Pancreas (tissue), 10 donors: ENCODE measurements around the gene ZNF26. TPM values are rescaled to one million over a fixed set of nuclear protein-coding genes. Genes with fewer than 3 reads are reported as not detected.

ENCODE experiments used
- ATAC-seq, 4 donors: fragments of 200-7000 bp; cut with Tn5 transposase; one replicate each; pipeline versions ENCODE4 v1.8.0 to v1.9.1; 2020; ENCODE audit warnings: mild to moderate bottlenecking in 4 of 4, moderate library complexity in 4 of 4
- DNase-seq, 6 donors: peaks; one replicate each; pipeline ENCODE4 v3.0.0-alpha.2; 2020
- FAIRE-seq: peaks from 2 replicates; lab custom pipeline; 2012; peaks lifted over from hg19 to GRCh38; lab: Jason Lieb, UNC
- H3K27ac ChIP-seq, 4 donors: fragments of 200-600 bp; sonication (generic); 1 replicate in 3 of 4; 2 replicates in 1 of 4; pipeline versions ENCODE4 v1.5.0 to v1.8.0; 2020
- H3K27me3 ChIP-seq, 4 donors: fragments of 200-600 bp; one replicate each; pipeline ENCODE4 v1.8.0; 2021
- H3K36me3 ChIP-seq, 3 donors: fragments of 200-600 bp; sonication (generic) in 1 of 3; one replicate each; pipeline versions ENCODE4 v1.5.0 to v1.8.0; 2020 to 2021
- H3K4me1 ChIP-seq, 3 donors: fragments of 200-600 bp; one replicate each; pipeline ENCODE4 v1.8.0; 2021
- H3K4me3 ChIP-seq, 4 donors: fragments of 200-600 bp; sonication (generic) in 2 of 4; one replicate each; pipeline versions ENCODE4 v1.5.0 to v1.8.0; 2020 to 2021
- H3K9me3 ChIP-seq, 4 donors: fragments of 200-600 bp; one replicate each; pipeline ENCODE4 v1.8.0; 2021
- CTCF ChIP-seq, 4 donors: fragments of 200-600 bp; sonication (generic) in 3 of 4; IDR thresholded peaks; one replicate each; pipeline versions ENCODE4 v1.5.0 to v1.8.0; 2021; ENCODE audit warnings: antibody characterized with exemption in 4 of 4
- WGBS, 2 donors: extraction: QIAGEN DNeasy Blood & Tissue Kit; methylation state at CpG; one replicate each; pipeline ENCODE4 v1.1.7; 2013; 5-methylcytosine and 5-hydroxymethylcytosine counted together
- intact Hi-C, 3 donors: fragments of 100-400 bp; cut with DNase I; formaldehyde crosslinking; loops; one replicate each; pipeline versions ENCODE4 v1.11.1 to v1.14.2; 2022
- polyA plus RNA-seq, 2 donors: library from polyadenylated mRNA; stranded (reverse); fragments of 200-250 nt; gene quantifications; one replicate each; pipeline ENCODE4 v1.2.3, GENCODE V29; 2013
- total RNA-seq, 6 donors: library from RNA; stranded (reverse); fragmentation: NEBNext Ultra II Directional in 4 of 6; extraction: Animal tissue kit (Norgen Biotek cat#: 25700) in 4 of 6; gene quantifications; one replicate each; pipeline versions ENCODE4 v1.2.1 to v1.2.4, GENCODE V29; 2021 to 2023
- donor health status: healthy with polysubstance abuse.
- donor health status: DM: no; HTN: no; CAD: no; lungs with moderate emphysema.
- donor health status: DM: no; HTN: no; CAD: no.
- donor health status: control.
- donor health status: control.
- donor health status: Bipolar disorder and iron deficiency.
- donor health status: DM: yes; HTN: yes; CAD: no.
- donor health status: DM: no; HTN: no; CAD: no.
- donor health status: DM: no; HTN: no; CAD: no.
- donor health status: DM: yes; HTN: yes; CAD: no.

ZNF26 gene
- total and polyA plus RNA-seq, 8 donors = 4.8 to 7.9 (median 6.0) TPM

GRCh38 chr12:133037207-133038005 lies 51.2 kb downstream of the ZNF26 start, which contains the start of gene ZNF84:
ZNF84 (plus strand) TSS chr12:133037509; CDS start chr12:133041468, 3,959 bp downstream.
- DNase-seq (peak; percentile 96 to 99 (median 97)), FAIRE-seq (peak; percentile 39), ATAC-seq (peak; percentile 94 to 99 (median 96))
- Histone ChIP-seq H3K4me1 (peaks cover 0 to 4% (median 0%) of the 10 kb centered on the region in 3 donors), H3K27ac (peak within 1 kb of the TSS; percentile 88 to 95 (median 94)), H3K27me3 (no peaks in the 10 kb centered on the region), H3K4me3 (peak within 1 kb of the TSS; percentile 72 to 76 (median 72)), H3K36me3 (peaks cover 0 to 16% (median 5%) of the 10 kb centered on the region in 3 donors), H3K9me3 (no peaks in the 10 kb centered on the region)
- TF ChIP-seq CTCF (IDR thresholded peaks at IDR 0.05) = no peak
- 0% methylated on average over 76 to 103 of the region's 103 CpGs for WGBS, 2 donors
- intact Hi-C loops = no loop called here

- ATAC-seq (no peak), FAIRE-seq (no peak), DNase-seq (no peak)
- H3K4me3 ChIP-seq = peak overlapping the region; percentile 72 to 76 (median 72)
- intact Hi-C loops = no loop called here
- TF ChIP-seq CTCF (IDR thresholded peaks at IDR 0.05) = no peak
- no peaks in the 10 kb centered on the region for H3K27me3 ChIP-seq
- peaks cover 4 to 25% (median 8%) of the 10 kb centered on the region in 3 donors for H3K36me3 ChIP-seq
- peaks cover 0 to 4% (median 0%) of the 10 kb centered on the region in 3 donors for H3K4me1 ChIP-seq
- 47 to 50% methylated on average over 4 of the region's 4 CpGs for WGBS, 2 donors
- H3K27ac ChIP-seq = peak overlapping the region; percentile 88 to 95 (median 94)
- H3K9me3 ChIP-seq = no peaks in the 10 kb centered on the region
Measured at GRCh38 chr12:133038118-133038709, 52.0 kb downstream of the ZNF26 start.

- no peak for TF ChIP-seq CTCF (IDR thresholded peaks at IDR 0.05)
- H3K4me3 ChIP-seq = no peak overlapping the region
- 98% methylated on average over 3 of the region's 3 CpGs for WGBS, 2 donors
- H3K27me3 ChIP-seq = no peaks in the 10 kb centered on the region
- H3K27ac ChIP-seq = no peak overlapping the region
- ATAC-seq (no peak), DNase-seq (no peak), FAIRE-seq (peak; percentile 80)
- no peaks in the 10 kb centered on the region for H3K4me1 ChIP-seq
- H3K36me3 ChIP-seq = peaks cover 38 to 84% (median 58%) of the 10 kb centered on the region in 3 donors
- intact Hi-C loops = no loop called here
- H3K9me3 ChIP-seq = peaks cover 3 to 31% (median 14%) of the 10 kb centered on the region in 4 donors
Measured at GRCh38 chr12:133046698-133047097, 60.5 kb downstream of the ZNF26 start.

- FAIRE-seq = no peak
- TF ChIP-seq CTCF (IDR thresholded peaks at IDR 0.05) = no peak
- H3K4me3 ChIP-seq = no peak overlapping the region
Measured at GRCh38 chr12:133057446-133057845, 71.3 kb downstream of the ZNF26 start.

More at GRCh38 chr12:133057446-133057845, 71.3 kb downstream of the ZNF26 start:
- Histone ChIP-seq H3K9me3 (peaks cover 5 to 60% (median 38%) of the 10 kb centered on the region in 4 donors), H3K4me1 (no peaks in the 10 kb centered on the region), H3K27me3 (no peaks in the 10 kb centered on the region), H3K36me3 (peaks cover 12 to 50% (median 21%) of the 10 kb centered on the region in 3 donors), H3K27ac (no peak overlapping the region)
- intact Hi-C loops = no loop called here
- WGBS, 2 donors = 99% methylated on average over 5 of the region's 5 CpGs
- no peak for DNase-seq
- ATAC-seq = no peak
